ENCODE results near the gene IL17C.
A peak's percentile ranks its signal among the peaks of the same experiment; 100 is the strongest.

IL17C gene

GRCh38 chr16:88610080-88610479 lies 28.3 kb upstream of the IL17C start:
- H3K23ac ChIP-seq (ENCODE audit: low read length) = no peak overlapping the region
- H4K12ac ChIP-seq (ENCODE audit: low read depth, low read length) = no peak overlapping the region
- no peak overlapping the region for H3K9ac ChIP-seq (ENCODE audit: low read length)
- no peak overlapping the region for H2AFZ ChIP-seq (ENCODE audit: insufficient read depth, low read length, poor library complexity)
- H3K36me3 ChIP-seq (ENCODE audit: control insufficient read depth in 1 of 2, insufficient read depth in 2 of 2, low read length in 2 of 2) = peaks cover 52 to 60% of the 10 kb centered on the region in 2 experiments
- H3K18ac ChIP-seq (ENCODE audit: low read length) = no peak overlapping the region
- no peak overlapping the region for H3K27ac ChIP-seq (ENCODE audit: low read depth, low read length)
- no peak overlapping the region for H2BK12ac ChIP-seq (ENCODE audit: low read length)
- H3K4me3 ChIP-seq (ENCODE audit: low read depth, low read length) = no peak overlapping the region
- no peak overlapping the region for H2BK5ac ChIP-seq (ENCODE audit: low read depth, low read length, poor library complexity)
- WGBS (ENCODE audit: extremely low coverage, insufficient coverage, insufficient read length) = no CpG with 5 or more reads among the region's 6 CpGs
- no peaks in the 10 kb centered on the region for H3K9me3 ChIP-seq (ENCODE audit: insufficient read depth, low read depth, low read length)
- no peaks in the 10 kb centered on the region for H3K4me1 ChIP-seq (ENCODE audit: control insufficient read depth in 1 of 2, insufficient read depth in 2 of 2, low read length in 2 of 2)
- no peaks in the 10 kb centered on the region for H3K79me2 ChIP-seq (ENCODE audit: control insufficient read depth, insufficient read depth, low read length, poor library complexity)
- H3K79me1 ChIP-seq (ENCODE audit: low read length) = no peaks in the 10 kb centered on the region
- H3K4me2 ChIP-seq (ENCODE audit: low read length) = no peak overlapping the region
- no peak overlapping the region for H3K14ac ChIP-seq (ENCODE audit: low read length)
- H4K91ac ChIP-seq (ENCODE audit: low read depth, low read length) = no peak overlapping the region
- H3K27me3 ChIP-seq (ENCODE audit: insufficient read depth, low read length) = no peaks in the 10 kb centered on the region
- no peak overlapping the region for H2AK5ac ChIP-seq (ENCODE audit: low read length)
- H2BK120ac ChIP-seq (ENCODE audit: insufficient read depth, low read length, poor library complexity) = no peak overlapping the region
- H4K8ac ChIP-seq (ENCODE audit: low read depth, low read length) = no peak overlapping the region
- no peak for DNase-seq
- no peak overlapping the region for H3K4ac ChIP-seq (ENCODE audit: low read depth, low read length)

GRCh38 chr16:88610909-88611812 lies 27.2 kb upstream of the IL17C start:
- no peaks in the 10 kb centered on the region for H3K79me2 ChIP-seq (ENCODE audit: control insufficient read depth, insufficient read depth, low read length, poor library complexity)
- no peak overlapping the region for H2BK5ac ChIP-seq (ENCODE audit: low read depth, low read length, poor library complexity)
- no peak overlapping the region for H3K4me2 ChIP-seq (ENCODE audit: low read length)
- no peak overlapping the region for H4K91ac ChIP-seq (ENCODE audit: low read depth, low read length)
- H3K9me3 ChIP-seq (ENCODE audit: insufficient read depth, low read depth, low read length) = no peaks in the 10 kb centered on the region
- no peak overlapping the region for H3K14ac ChIP-seq (ENCODE audit: low read length)
- no peaks in the 10 kb centered on the region for H3K4me1 ChIP-seq (ENCODE audit: control insufficient read depth in 1 of 2, insufficient read depth in 2 of 2, low read length in 2 of 2)
- no peak overlapping the region for H3K4me3 ChIP-seq (ENCODE audit: low read depth, low read length)
- no peak for DNase-seq
- no peak overlapping the region for H2AFZ ChIP-seq (ENCODE audit: insufficient read depth, low read length, poor library complexity)
- H4K8ac ChIP-seq (ENCODE audit: low read depth, low read length) = peak overlapping the region; percentile 36
- H4K12ac ChIP-seq (ENCODE audit: low read depth, low read length) = no peak overlapping the region
- H2BK120ac ChIP-seq (ENCODE audit: insufficient read depth, low read length, poor library complexity) = no peak overlapping the region
- H3K9ac ChIP-seq (ENCODE audit: low read length) = no peak overlapping the region
- H3K18ac ChIP-seq (ENCODE audit: low read length) = no peak overlapping the region
- H2AK5ac ChIP-seq (ENCODE audit: low read length) = no peak overlapping the region
- no CpG with 5 or more reads among the region's 49 CpGs for WGBS (ENCODE audit: extremely low coverage, insufficient coverage, insufficient read length)
- no peak overlapping the region for H3K27ac ChIP-seq (ENCODE audit: low read depth, low read length)
- H3K4ac ChIP-seq (ENCODE audit: low read depth, low read length) = no peak overlapping the region
- no peaks in the 10 kb centered on the region for H3K79me1 ChIP-seq (ENCODE audit: low read length)
- H3K27me3 ChIP-seq (ENCODE audit: insufficient read depth, low read length) = no peaks in the 10 kb centered on the region
- H3K36me3 ChIP-seq (ENCODE audit: control insufficient read depth in 1 of 2, insufficient read depth in 2 of 2, low read length in 2 of 2) = peaks cover 45 to 51% of the 10 kb centered on the region in 2 experiments
- no peak overlapping the region for H3K23ac ChIP-seq (ENCODE audit: low read length)
- H2BK12ac ChIP-seq (ENCODE audit: low read length) = no peak overlapping the region

GRCh38 chr16:88613293-88613692 lies 25.1 kb upstream of the IL17C start:
- Histone ChIP-seq H3K4me2 (ENCODE audit: low read length) (no peak overlapping the region), H4K8ac (ENCODE audit: low read depth, low read length) (no peak overlapping the region), H3K18ac (ENCODE audit: low read length) (no peak overlapping the region), H4K91ac (ENCODE audit: low read depth, low read length) (no peak overlapping the region), H3K23ac (ENCODE audit: low read length) (no peak overlapping the region), H3K4ac (ENCODE audit: low read depth, low read length) (no peak overlapping the region), H3K79me2 (ENCODE audit: control insufficient read depth, insufficient read depth, low read length, poor library complexity) (no peaks in the 10 kb centered on the region), H3K9me3 (ENCODE audit: insufficient read depth, low read depth, low read length) (no peaks in the 10 kb centered on the region), H3K27me3 (ENCODE audit: insufficient read depth, low read length) (no peaks in the 10 kb centered on the region), H3K79me1 (ENCODE audit: low read length) (no peaks in the 10 kb centered on the region), H4K12ac (ENCODE audit: low read depth, low read length) (no peak overlapping the region), H2BK120ac (ENCODE audit: insufficient read depth, low read length, poor library complexity) (no peak overlapping the region), H3K9ac (ENCODE audit: low read length) (no peak overlapping the region), H3K27ac (ENCODE audit: low read depth, low read length) (no peak overlapping the region), H2AK5ac (ENCODE audit: low read length) (no peak overlapping the region), H3K36me3 (ENCODE audit: control insufficient read depth in 1 of 2, insufficient read depth in 2 of 2, low read length in 2 of 2) (peaks cover 38 to 43% of the 10 kb centered on the region in 2 experiments), H3K14ac (ENCODE audit: low read length) (no peak overlapping the region), H3K4me1 (ENCODE audit: control insufficient read depth in 1 of 2, insufficient read depth in 2 of 2, low read length in 2 of 2) (no peaks in the 10 kb centered on the region), H3K4me3 (ENCODE audit: low read depth, low read length) (no peak overlapping the region), H2BK12ac (ENCODE audit: low read length) (no peak overlapping the region), H2BK5ac (ENCODE audit: low read depth, low read length, poor library complexity) (no peak overlapping the region), H2AFZ (ENCODE audit: insufficient read depth, low read length, poor library complexity) (no peak overlapping the region)
- no peak for DNase-seq
- no CpG with 5 or more reads among the region's 10 CpGs for WGBS (ENCODE audit: extremely low coverage, insufficient coverage, insufficient read length)

- Histone ChIP-seq H3K9me3 (ENCODE audit: insufficient read depth, low read depth, low read length) (no peaks in the 10 kb centered on the region), H4K12ac (ENCODE audit: low read depth, low read length) (no peak overlapping the region), H3K4me2 (ENCODE audit: low read length) (no peak overlapping the region), H3K14ac (ENCODE audit: low read length) (no peak overlapping the region), H4K91ac (ENCODE audit: low read depth, low read length) (no peak overlapping the region), H3K4me1 (ENCODE audit: control insufficient read depth in 1 of 2, insufficient read depth in 2 of 2, low read length in 2 of 2) (no peaks in the 10 kb centered on the region), H3K4me3 (ENCODE audit: low read depth, low read length) (no peak overlapping the region), H3K79me2 (ENCODE audit: control insufficient read depth, insufficient read depth, low read length, poor library complexity) (no peaks in the 10 kb centered on the region), H3K79me1 (ENCODE audit: low read length) (no peaks in the 10 kb centered on the region), H4K8ac (ENCODE audit: low read depth, low read length) (no peak overlapping the region), H3K36me3 (ENCODE audit: control insufficient read depth in 1 of 2, insufficient read depth in 2 of 2, low read length in 2 of 2) (peaks cover 38 to 45% of the 10 kb centered on the region in 2 experiments), H3K18ac (ENCODE audit: low read length) (no peak overlapping the region), H3K9ac (ENCODE audit: low read length) (no peak overlapping the region), H2AK5ac (ENCODE audit: low read length) (no peak overlapping the region), H2BK5ac (ENCODE audit: low read depth, low read length, poor library complexity) (no peak overlapping the region), H3K27ac (ENCODE audit: low read depth, low read length) (no peak overlapping the region), H3K27me3 (ENCODE audit: insufficient read depth, low read length) (no peaks in the 10 kb centered on the region), H2BK120ac (ENCODE audit: insufficient read depth, low read length, poor library complexity) (no peak overlapping the region), H3K23ac (ENCODE audit: low read length) (no peak overlapping the region), H2AFZ (ENCODE audit: insufficient read depth, low read length, poor library complexity) (no peak overlapping the region), H2BK12ac (ENCODE audit: low read length) (no peak overlapping the region), H3K4ac (ENCODE audit: low read depth, low read length) (no peak overlapping the region)
- DNase-seq = peak in 1 of 2 donors; percentile 37
- WGBS (ENCODE audit: extremely low coverage, insufficient coverage, insufficient read length) = no CpG with 5 or more reads among the region's 19 CpGs
These were observed 24.2 kb upstream of the IL17C start for GRCh38 chr16:88613911-88614817.
